ENCODE measurements around the gene KCNIP4.
A peak's percentile ranks its signal among the peaks of the same experiment; 100 is the strongest.

Gene KCNIP4

GRCh38 chr4:21411086-21411485, 537.5 kb downstream of the KCNIP4 start:
- Histone ChIP-seq H3K36me3 (ENCODE audit: low read depth) (no peaks in the 10 kb centered on the region), H3K27ac (ENCODE audit: poor library complexity, severe bottlenecking) (no peak overlapping the region), H3K4me1 (ENCODE audit: insufficient read depth, poor library complexity, severe bottlenecking) (no peaks in the 10 kb centered on the region), H3K4me3 (ENCODE audit: severe bottlenecking) (no peak overlapping the region), H3K9me3 (ENCODE audit: severe bottlenecking) (no peaks in the 10 kb centered on the region), H3K27me3 (ENCODE audit: insufficient read depth, poor library complexity, severe bottlenecking) (no peaks in the 10 kb centered on the region)
- no peak for TF ChIP-seq CTCF (IDR thresholded peaks at IDR 0.05; ENCODE audit: poor library complexity, severe bottlenecking)
- no peak for ATAC-seq (ENCODE audit: low read depth)
- DNase-seq (ENCODE audit: low spot score): no peak

- no peak overlapping the region for H3K27ac ChIP-seq (ENCODE audit: poor library complexity, severe bottlenecking)
- H3K4me3 ChIP-seq (ENCODE audit: severe bottlenecking): no peak overlapping the region
- H3K9me3 ChIP-seq (ENCODE audit: severe bottlenecking): no peaks in the 10 kb centered on the region
- no peaks in the 10 kb centered on the region for H3K4me1 ChIP-seq (ENCODE audit: insufficient read depth, poor library complexity, severe bottlenecking)
- no peaks in the 10 kb centered on the region for H3K27me3 ChIP-seq (ENCODE audit: insufficient read depth, poor library complexity, severe bottlenecking)
- no peak for TF ChIP-seq CTCF (IDR thresholded peaks at IDR 0.05; ENCODE audit: poor library complexity, severe bottlenecking)
- no peaks in the 10 kb centered on the region for H3K36me3 ChIP-seq (ENCODE audit: low read depth)
- ATAC-seq (ENCODE audit: low read depth): no peak
- DNase-seq (ENCODE audit: low spot score): no peak
Observed at GRCh38 chr4:21410372-21410771, 538.2 kb downstream of the KCNIP4 start.

- H3K27me3 ChIP-seq (ENCODE audit: insufficient read depth, poor library complexity, severe bottlenecking): no peaks in the 10 kb centered on the region
- no peak for TF ChIP-seq CTCF (IDR thresholded peaks at IDR 0.05; ENCODE audit: poor library complexity, severe bottlenecking)
- no peak overlapping the region for H3K4me3 ChIP-seq (ENCODE audit: severe bottlenecking)
- ATAC-seq (ENCODE audit: low read depth) (peak; percentile 78), DNase-seq (ENCODE audit: low spot score) (no peak)
- no peaks in the 10 kb centered on the region for H3K9me3 ChIP-seq (ENCODE audit: severe bottlenecking)
- H3K27ac ChIP-seq (ENCODE audit: poor library complexity, severe bottlenecking): peak overlapping the region; percentile 54
- H3K36me3 ChIP-seq (ENCODE audit: low read depth): no peaks in the 10 kb centered on the region
- peaks cover 14% of the 10 kb centered on the region for H3K4me1 ChIP-seq (ENCODE audit: insufficient read depth, poor library complexity, severe bottlenecking)
Observed at GRCh38 chr4:21387683-21388082, 560.9 kb downstream of the KCNIP4 start.

GRCh38 chr4:21386166-21386780, 562.3 kb downstream of the KCNIP4 start:
- TF ChIP-seq CTCF (IDR thresholded peaks at IDR 0.05; ENCODE audit: poor library complexity, severe bottlenecking): no peak
- no peak overlapping the region for H3K4me3 ChIP-seq (ENCODE audit: severe bottlenecking)
- no peaks in the 10 kb centered on the region for H3K27me3 ChIP-seq (ENCODE audit: insufficient read depth, poor library complexity, severe bottlenecking)
- ATAC-seq (ENCODE audit: low read depth) (peak; percentile 59), DNase-seq (ENCODE audit: low spot score) (no peak)
- no peaks in the 10 kb centered on the region for H3K36me3 ChIP-seq (ENCODE audit: low read depth)
- peak overlapping the region; percentile 54 for H3K27ac ChIP-seq (ENCODE audit: poor library complexity, severe bottlenecking)
- no peaks in the 10 kb centered on the region for H3K9me3 ChIP-seq (ENCODE audit: severe bottlenecking)
- peaks cover 14% of the 10 kb centered on the region for H3K4me1 ChIP-seq (ENCODE audit: insufficient read depth, poor library complexity, severe bottlenecking)

GRCh38 chr4:21385706-21386105, 562.9 kb downstream of the KCNIP4 start:
- Histone ChIP-seq H3K36me3 (ENCODE audit: low read depth) (no peaks in the 10 kb centered on the region), H3K4me1 (ENCODE audit: insufficient read depth, poor library complexity, severe bottlenecking) (peaks cover 14% of the 10 kb centered on the region), H3K9me3 (ENCODE audit: severe bottlenecking) (no peaks in the 10 kb centered on the region), H3K27me3 (ENCODE audit: insufficient read depth, poor library complexity, severe bottlenecking) (no peaks in the 10 kb centered on the region), H3K4me3 (ENCODE audit: severe bottlenecking) (no peak overlapping the region), H3K27ac (ENCODE audit: poor library complexity, severe bottlenecking) (peak overlapping the region; percentile 54)
- DNase-seq (ENCODE audit: low spot score): no peak
- no peak for TF ChIP-seq CTCF (IDR thresholded peaks at IDR 0.05; ENCODE audit: poor library complexity, severe bottlenecking)
- ATAC-seq (ENCODE audit: low read depth): no peak
